ENCODE results near the gene NR1D1.

DNA sequence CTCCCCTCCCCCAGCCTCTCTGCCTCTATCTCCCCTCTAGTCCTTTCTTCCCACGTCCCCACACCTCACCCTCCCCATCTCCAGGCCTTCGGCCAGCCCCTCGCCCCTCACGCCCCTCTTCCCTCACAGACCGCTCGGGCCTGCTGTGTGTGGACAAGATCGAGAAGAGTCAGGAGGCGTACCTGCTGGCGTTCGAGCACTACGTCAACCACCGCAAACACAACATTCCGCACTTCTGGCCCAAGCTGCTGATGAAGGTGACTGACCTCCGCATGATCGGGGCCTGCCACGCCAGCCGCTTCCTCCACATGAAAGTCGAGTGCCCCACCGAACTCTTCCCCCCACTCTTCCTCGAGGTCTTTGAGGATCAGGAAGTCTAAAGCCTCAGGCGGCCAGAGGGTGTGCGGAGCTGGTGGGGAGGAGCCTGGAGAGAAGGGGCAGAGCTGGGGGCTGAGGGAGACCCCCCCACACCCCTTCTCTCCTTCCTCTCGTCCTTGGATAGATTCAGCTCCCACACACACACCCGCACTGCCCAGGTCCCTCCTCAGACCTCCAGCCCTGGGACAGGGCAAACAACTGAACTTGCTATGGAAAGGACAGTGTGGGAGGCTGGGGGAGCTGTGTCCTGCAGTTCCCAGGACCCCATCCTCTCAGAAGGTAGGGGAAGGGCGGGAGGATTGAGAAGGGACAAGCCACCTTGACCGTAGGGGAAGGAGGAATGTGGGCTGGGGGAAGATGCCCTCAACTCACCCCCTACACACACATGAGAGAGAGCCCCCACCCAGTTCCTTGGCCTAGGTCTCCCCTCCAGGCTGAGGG is 11.1 kb downstream of the NR1D1 start:
- no peak for TF ChIP-seq POLR2AphosphoS5 (IDR thresholded peaks at IDR 0.05; ENCODE audit: low read depth, low read length)
- TF ChIP-seq TAF1 (IDR thresholded peaks at IDR 0.05; ENCODE audit: borderline replicate concordance, insufficient read depth, low read length): no peak
- no peak for TF ChIP-seq SIN3A (IDR thresholded peaks at IDR 0.05; ENCODE audit: borderline replicate concordance, insufficient read depth, low read length)
- TF ChIP-seq, protein P1, sequence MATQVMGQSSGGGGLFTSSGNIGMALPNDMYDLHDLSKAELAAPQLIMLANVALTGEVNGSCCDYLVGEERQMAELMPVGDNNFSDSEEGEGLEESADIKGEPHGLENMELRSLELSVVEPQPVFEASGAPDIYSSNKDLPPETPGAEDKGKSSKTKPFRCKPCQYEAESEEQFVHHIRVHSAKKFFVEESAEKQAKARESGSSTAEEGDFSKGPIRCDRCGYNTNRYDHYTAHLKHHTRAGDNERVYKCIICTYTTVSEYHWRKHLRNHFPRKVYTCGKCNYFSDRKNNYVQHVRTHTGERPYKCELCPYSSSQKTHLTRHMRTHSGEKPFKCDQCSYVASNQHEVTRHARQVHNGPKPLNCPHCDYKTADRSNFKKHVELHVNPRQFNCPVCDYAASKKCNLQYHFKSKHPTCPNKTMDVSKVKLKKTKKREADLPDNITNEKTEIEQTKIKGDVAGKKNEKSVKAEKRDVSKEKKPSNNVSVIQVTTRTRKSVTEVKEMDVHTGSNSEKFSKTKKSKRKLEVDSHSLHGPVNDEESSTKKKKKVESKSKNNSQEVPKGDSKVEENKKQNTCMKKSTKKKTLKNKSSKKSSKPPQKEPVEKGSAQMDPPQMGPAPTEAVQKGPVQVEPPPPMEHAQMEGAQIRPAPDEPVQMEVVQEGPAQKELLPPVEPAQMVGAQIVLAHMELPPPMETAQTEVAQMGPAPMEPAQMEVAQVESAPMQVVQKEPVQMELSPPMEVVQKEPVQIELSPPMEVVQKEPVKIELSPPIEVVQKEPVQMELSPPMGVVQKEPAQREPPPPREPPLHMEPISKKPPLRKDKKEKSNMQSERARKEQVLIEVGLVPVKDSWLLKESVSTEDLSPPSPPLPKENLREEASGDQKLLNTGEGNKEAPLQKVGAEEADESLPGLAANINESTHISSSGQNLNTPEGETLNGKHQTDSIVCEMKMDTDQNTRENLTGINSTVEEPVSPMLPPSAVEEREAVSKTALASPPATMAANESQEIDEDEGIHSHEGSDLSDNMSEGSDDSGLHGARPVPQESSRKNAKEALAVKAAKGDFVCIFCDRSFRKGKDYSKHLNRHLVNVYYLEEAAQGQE (IDR thresholded peaks at IDR 0.05; ENCODE audit: insufficient read depth in 1 of 2, low read depth in 2 of 2, low read length in 2 of 2): no peak

Data from PFSK-1 (cell line).